Hematopoietic multipotent progenitor cell treated with erythropoietin and hydrocortisone succinate and interleukin-3 and kit ligand, for 4 days (in vitro differentiated cells): ENCODE data around the gene PPP4C.
A peak's percentile ranks its signal among the peaks of the same experiment; 100 is the strongest.

Experiments used
- DNase-seq: peaks from one replicate; pipeline ENCODE4 v3.0.0-alpha.2; 2015

Gene PPP4C

DNA sequence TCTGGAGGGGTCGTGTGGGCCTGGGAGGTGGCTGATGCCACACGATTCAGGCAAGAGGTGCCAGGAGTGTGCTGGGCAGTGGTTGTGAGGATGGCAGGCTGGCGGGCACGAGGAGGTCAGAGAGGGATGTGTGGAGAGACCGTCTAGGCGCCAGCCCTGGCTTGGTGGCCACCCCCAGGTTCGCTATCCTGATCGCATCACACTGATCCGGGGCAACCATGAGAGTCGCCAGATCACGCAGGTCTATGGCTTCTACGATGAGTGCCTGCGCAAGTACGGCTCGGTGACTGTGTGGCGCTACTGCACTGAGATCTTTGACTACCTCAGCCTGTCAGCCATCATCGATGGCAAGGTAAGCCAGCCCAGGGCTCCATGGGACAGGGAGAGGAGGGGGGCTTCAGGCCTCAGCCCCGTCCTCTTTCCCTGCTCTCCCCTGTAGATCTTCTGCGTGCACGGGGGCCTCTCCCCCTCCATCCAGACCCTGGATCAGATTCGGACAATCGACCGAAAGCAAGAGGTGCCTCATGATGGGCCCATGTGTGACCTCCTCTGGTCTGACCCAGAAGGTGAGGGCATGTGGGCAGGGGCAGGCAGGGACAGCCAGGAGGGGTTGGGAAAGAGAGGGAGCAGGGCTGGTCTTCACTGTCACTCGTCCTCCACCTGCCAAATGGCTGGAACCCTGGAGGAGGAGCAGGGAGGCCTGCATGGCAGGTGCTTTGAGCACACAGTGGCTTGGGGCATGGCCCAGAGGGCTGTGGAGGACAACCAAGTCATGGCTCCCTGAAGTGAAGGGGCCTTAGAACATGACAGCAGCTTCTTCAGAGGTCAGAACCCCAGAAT lies 7.6 kb downstream of the PPP4C start:
- no peak for DNase-seq

DNA sequence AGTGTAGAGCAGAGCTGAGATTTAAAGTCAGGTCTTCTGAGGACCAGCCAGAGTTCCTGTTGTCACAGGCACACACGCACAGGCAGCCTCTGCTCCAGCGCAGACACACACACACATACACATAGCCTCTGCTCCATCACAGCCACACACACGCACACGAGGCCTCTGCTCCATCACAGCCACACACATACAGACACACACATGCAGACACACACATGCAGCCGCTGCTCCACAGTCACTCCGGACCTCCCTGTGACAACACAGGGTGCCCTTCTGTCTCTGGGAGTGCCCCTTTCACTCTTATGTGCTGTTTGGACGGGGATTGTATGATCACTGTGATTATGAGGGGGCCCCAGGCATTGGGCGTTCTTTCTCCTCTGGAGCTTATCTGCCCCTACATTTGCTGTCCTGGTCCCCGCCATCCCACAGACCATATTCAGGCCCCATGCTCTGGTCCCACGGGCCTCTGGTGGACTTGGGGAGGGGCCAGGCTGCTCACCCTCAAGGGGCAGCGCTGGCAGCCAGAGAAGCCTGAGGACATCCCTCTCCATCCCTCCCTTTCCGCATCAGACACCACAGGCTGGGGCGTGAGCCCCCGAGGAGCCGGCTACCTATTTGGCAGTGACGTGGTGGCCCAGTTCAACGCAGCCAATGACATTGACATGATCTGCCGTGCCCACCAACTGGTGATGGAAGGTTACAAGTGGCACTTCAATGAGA lies 8.5 kb downstream of the PPP4C start:
- no peak for DNase-seq

DNA sequence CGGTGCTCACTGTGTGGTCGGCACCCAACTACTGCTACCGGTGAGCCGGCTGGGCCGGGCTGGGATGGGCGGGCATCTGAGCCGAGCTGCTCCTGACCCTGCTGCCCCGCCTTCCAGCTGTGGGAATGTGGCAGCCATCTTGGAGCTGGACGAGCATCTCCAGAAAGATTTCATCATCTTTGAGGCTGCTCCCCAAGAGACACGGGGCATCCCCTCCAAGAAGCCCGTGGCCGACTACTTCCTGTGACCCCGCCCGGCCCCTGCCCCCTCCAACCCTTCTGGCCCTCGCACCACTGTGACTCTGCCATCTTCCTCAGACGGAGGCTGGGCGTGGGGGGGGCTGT lies 9.0 kb downstream of the PPP4C start:
- no peak for DNase-seq

DNA sequence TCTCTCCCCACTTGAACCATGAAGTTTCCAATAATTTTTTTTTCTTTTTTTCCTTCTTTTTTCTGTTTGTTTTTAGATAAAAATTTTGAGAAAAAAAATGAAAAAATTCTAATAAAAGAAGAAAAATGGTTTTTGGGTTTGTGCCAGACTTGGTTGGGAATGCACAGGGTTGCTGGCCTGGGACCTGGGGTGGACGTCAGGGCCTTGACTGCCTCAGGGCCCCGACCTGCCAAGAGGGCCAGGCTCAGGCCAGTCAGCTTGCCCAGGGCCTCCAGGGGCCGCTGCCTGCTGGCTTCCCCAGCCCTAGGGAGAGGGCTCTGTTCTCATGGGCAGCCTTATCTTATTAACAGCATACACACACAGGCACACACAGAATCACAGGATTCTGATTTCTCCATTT lies 9.5 kb downstream of the PPP4C start:
- no peak for DNase-seq

DNA sequence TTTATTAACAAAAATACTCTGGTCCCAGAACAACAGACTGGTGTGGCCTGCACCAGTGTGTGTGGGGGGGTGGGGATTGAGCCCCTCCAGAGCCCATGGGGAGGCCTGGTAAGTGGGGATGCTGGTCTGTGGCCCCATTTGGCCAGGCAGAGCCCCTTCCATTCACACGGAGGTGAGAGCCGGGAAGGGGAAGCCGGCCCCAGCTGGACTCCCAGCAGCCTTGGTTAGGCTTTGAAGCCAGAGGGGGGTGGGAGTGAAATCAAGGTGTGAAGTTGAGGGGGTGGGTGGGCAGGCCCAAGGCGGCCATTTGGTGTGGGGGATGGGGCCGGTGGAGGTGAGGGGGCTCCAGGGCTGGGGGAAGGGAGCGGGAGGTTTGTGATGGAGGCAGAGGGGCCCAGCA lies 10.0 kb downstream of the PPP4C start:
- no peak for DNase-seq

DNA sequence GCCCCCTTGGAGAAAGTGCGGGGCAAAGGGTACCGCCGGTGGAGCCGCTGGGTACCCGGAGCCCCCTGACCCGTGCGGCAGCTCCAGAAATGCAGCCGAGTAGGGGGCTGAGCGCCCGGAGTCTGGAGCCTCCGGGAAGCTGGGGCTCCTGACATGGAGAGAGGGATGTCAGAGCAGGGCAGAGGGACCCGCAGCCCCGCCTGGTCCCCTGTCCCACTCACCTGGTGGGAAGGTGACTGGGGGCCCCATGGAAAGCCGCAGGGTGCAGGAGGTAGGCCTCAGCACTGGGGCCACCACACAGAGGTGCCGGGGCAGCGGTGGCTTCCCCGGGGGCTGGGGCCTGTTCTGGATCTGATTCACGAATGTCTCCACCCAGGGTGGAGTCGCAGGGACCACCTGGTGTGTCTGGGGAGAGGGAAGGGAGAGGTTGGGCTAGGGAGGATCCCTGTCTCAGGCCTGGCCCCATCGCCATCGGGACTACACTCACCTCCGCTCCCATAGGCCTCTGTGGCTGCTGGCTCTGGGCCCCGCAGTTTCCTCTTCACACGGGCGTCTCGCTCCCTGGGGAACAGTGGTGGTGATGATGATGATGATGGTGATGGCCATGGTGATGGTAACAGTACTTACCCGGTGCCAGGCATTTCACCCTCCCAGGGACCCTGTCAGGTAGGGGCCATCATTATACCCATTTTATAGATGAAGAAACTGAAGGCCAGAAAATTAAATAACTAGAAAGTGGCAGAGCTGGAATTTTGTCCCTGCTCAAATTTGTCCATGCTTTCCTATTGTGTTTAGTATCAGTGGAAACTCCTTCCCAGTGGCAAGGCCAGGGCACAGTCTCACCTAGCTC lies 10.7 kb downstream of the PPP4C start:
- DNase-seq: no peak

DNA sequence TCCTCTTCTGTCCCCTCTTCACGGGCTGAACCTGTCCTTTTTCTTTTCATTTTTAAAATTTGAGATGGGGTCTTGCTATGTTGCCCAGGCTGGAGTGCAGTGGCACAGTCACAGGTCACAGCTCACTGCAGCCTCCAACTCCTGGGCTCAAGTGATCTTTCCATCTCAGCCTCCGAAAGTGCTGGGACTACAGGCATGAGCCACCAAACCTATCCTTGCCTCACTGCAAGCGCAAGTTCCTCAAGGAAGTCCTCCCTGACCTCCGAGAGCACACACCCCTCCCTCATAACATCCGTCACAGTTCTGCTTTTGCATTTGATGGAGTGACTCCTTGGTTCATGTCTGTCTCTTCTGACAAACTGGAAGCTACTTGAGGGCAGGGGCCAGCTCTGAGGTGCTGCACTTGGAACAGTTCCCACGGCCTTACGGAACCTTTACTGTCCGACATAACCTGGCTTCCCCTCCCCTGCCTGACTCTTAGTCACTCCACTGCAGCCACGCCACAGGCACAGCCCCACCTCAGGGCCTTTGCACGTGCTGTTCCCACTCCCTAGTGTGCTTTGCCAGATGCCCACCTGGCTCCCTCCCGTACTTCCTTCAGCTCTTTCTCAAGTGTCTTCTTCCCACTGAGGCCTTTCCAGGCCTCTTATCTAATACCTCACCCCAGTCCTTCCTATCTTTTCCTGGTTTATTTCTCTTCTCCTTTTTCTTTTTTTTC lies 11.5 kb downstream of the PPP4C start:
- DNase-seq: peak; percentile 55

DNA sequence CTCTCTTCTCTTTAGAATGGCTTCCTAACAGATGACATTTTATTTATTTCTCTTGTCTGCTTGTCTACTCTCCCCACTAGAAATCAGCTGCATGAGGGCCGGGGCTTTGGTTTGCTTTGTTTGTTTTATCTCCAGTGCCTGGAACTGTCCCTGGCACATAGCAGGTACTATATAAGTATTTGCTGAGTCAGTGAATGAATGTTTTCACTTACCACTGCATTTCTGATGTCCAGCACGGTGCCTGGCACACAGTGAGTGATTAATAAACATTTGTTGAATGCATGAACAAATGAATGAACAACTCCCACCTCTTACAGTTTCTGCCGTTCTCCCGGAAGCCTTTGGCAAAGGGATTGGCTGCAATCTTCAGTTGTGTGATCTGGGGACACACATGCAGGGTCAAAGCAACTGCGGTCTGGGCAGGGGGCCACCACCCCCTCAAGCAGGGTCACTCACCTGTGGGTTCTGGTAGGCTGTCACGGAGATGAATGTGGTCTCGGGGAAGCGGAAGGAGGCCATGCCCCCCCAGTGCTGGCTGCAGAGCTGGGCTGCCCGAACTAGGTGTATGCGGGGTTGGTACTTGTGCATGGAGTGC lies 12.5 kb downstream of the PPP4C start:
- DNase-seq: no peak

DNA sequence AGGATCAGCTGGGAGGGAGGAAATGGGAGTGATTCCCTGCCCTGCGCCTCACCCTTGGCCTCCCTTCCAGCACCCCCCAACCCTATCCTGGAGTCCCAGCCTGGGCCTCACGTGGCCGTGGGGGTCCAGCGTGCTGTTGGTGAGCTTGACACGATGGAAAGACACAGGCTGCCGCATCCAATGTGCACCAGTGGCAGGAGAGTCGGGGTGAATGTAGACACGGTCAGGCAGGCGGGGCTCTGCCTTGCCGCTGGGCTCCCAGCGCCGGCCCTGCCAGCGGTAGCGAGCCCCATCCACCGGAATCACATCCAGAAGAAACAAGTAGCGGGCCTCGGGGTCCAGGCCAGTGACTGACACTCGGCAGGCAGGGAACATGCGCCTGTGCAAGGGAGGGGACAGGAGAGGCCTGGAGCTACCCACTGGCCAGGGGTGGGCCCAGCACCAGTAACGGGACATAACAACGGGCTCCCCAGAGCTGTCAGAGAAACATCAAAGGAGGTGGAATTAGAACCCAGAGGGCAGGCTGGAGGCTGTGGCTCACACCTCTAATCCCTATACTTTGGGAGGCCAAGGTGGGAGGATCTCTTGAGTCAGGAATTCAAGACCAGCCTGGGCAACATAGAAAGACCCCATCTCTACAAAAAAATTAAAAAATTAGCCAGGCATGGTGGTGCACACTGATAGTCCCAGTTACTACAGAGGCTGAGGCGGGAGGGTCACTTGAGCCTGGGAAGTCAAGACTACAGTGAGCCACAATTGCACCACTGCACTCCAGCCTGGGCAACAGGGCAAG lies 13.2 kb downstream of the PPP4C start:
- no peak for DNase-seq

DNA sequence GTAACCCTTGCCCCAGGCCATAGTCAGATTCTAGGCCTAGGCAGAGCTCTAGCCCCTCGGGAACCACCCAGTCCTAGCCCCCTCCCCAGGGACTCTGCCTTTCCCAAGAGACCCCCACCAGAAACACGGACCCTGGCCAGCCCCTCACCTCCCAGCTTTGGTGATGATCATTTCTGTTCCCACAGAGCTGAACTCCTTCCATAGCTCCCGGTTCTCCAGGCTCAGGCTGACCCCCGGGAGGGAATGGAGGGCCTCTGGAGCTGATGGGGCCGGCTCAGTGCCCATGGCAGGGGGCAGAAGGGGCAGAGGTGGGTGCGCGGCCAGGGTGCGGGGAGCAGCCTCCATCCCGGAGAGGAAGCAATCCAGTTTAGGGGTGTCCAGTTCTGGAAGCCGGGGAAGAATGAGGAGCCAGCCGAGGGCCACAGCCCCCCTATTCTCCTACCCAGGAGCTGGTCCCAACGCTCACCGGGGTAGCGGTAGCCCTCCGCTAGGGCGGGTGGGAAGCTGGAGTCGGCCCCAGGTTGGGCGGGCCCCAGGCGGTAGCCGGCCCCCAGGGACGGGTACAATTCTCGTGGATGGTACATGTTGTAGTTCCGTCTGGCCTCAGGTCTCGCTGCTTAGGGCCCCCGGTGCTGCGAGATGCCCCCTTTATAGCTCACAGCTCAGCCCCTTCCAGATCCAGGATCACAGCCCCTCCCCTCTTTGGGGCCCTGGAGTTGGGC lies 15.0 kb downstream of the PPP4C start:
- DNase-seq: no peak

DNA sequence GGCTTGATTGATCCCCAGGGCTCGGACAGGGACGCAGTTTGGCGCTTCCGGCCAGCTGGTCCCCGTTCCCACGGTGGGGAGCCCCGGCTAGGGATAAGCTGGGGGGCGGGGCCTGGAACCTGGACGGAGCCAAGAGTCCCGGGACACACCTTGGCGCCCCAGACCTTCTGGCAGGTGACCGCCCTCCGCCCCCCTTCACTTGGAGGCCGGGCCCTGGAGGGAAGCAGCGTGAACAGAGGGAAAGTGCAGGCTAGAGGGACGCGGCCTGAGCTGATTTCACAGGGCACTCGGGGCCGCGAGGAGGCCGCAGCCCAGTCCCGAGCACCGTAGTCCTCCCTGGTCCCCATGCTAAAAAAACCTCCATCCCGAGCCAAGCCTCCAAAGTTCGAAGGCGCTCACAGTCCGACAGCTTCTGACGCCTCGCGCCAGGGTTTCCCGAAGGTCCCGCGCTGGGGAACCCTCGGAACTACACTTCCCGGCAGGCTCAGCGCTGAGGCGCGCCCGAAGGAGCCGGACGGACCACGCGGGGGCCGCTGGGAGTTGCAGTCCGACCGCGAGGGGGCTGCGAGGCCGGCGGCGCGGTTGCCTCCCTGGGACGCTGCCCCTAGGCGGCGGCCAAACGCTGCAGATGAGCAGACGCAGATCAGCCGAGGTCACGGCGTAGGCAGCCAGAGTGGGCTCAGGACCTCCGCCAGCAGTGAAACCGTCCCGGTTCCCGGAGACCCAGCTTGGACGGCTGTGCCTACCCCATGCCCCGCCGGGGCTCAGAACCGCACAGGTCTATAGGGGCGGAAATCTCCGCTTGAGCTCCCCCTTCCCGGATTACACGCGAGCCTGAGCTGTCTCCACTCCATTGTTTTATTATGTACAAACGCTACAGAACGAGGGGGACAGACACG lies 15.9 kb downstream of the PPP4C start, which contains the start of gene TBX6:
TBX6 (minus strand) TSS at position 451 of the 899 bp plus-strand sequence. CDS start 731 bp downstream, outside the sequence.
- peak; percentile 98 for DNase-seq

DNA sequence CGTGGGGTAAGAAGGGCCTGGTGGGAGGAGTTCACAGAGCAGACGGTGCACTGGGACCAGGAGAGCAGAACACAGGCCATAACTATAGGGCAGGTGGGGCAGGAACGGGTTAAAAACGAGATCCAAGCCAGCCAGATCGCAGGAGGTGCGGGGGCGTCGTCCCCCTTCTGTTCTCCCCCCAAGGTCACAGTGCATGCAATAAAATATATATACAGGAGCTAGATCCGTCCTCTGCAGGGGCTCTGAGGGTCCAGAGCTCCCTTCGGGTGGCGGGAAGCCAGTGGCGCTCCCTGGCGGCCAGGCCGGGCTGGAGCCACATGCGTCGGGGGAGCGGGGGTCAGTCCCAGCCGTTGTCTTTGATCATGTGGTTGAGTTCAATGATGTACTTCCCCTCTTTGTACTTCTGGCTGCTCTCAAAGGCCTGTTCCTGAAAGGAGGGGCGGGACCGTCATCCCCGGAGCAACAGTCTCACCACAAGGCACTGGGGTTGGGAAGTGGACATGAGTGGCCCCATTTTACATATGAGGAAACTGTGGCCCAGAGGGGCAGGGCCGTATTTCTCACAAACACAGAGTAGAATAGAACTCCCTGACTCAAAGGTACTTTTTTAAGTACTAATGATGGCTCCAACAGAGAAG lies 16.7 kb downstream of the PPP4C start:
- peak; percentile 97 for DNase-seq

DNA sequence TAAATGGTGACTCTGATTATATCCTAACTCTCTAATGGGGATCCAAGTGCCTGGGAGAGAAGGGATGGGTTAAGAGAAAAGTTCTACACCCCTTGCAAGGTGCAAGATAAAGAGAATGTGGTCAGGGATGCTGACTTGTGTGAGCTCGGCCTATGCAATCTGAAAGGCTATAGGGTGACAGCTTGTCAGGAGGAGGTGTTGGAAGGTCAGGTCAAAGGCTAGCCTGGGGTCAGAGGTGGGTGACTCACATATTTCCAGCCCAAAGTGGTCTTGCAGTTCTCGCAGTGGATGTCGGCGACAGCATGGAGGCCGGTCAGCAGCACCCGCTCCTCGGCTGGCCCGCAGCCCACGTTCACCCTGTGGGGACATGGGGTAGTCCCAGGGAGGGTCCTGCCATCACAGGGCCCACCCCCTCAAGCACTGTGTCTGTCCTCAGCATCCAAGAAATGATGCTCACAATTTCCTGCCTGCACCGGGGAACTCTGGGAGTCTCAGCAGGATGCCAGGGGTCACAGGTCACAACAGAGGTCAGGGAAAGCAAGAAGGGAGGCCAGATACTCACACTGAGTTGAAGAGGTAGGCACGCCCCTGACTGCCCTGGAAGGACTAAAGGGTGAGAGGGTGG lies 18.9 kb downstream of the PPP4C start:
- peak; percentile 39 for DNase-seq

DNA sequence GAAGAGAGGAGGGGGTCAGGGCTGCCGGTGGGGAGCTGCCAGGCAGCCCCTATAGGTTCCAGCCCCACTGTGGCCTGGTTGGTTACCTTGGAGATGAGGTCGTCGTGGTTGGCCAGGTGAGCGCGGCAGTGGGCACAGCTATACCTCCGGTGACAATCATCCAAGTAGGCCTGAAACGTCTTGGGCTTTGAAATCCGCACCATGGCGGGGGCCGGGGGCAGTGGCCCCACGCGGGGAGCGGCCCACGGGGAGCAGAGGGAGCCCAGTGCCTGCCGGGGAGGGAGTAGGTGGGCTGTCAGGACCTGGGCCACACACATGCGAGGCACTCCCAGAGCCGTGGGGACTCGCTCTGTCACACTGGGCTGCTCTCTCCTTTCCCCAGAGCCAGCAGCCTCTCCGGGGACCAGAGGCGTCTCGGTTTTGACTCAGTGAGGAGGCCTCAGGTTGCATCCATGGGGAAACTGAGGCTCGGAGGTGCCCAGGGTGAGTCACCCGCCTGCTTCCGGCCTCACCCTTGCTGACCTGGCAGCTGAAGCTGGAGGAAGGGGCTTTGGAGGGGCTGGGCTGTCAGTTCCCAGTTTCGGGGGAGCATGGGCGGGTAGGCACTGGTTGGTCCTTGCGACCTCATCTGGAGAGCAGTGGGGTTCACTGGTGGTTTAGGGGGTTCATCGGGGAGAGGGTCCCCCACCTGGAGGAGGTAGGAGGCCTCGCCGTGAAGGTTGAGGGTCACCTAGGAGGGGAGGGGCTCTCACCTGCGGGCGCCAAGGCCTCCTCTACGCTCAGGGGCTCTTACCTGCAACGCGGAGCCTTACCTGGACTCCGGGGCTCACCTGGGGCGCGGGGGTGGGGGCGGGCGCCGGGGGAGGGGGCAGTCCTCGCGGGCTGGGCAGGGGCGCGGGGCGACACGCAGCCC lies 19.6 kb downstream of the PPP4C start:
- peak; percentile 30 for DNase-seq

DNA sequence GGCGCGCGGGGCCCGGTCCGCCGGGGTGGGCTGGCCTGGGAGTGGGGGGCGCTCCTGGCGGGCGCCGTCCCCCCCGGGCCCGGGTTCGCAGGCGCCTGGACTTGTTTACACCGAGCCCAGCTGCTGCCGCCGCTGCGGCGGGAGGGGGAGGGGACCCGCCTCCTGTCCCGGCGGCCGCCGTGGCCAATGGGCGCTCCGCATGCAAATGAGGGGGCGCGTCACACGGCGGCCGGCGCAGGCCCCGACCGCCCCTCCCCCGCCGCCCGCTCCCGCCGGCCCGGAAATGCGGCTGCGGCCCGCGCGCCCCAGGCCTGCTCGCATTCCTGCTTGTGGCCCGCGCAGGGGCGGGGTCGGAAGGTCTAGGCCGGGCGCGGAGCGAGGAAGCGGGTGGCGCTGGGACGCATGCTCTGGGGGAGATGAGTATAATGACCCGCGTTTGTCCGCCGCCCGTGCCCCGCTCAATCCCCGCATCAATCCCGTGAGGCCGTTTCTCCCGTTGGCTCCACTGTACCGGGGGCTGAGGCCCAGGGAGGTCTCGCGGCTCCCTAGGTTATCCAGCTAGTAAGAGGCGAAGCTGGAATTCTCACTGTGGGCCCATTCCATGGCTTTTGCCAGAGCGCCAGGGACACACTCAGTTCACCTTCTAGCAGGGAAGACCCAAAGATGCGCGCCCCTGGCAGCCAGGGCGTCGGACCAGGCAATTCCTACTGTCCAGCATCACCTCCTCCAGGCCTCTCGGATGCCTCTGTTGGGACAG lies 20.5 kb downstream of the PPP4C start, which contains the start of gene YPEL3:
YPEL3 (minus strand) TSS at position 109 of the 757 bp plus-strand sequence. CDS start 731 bp downstream, outside the sequence.
- DNase-seq: peak; percentile 95

DNA sequence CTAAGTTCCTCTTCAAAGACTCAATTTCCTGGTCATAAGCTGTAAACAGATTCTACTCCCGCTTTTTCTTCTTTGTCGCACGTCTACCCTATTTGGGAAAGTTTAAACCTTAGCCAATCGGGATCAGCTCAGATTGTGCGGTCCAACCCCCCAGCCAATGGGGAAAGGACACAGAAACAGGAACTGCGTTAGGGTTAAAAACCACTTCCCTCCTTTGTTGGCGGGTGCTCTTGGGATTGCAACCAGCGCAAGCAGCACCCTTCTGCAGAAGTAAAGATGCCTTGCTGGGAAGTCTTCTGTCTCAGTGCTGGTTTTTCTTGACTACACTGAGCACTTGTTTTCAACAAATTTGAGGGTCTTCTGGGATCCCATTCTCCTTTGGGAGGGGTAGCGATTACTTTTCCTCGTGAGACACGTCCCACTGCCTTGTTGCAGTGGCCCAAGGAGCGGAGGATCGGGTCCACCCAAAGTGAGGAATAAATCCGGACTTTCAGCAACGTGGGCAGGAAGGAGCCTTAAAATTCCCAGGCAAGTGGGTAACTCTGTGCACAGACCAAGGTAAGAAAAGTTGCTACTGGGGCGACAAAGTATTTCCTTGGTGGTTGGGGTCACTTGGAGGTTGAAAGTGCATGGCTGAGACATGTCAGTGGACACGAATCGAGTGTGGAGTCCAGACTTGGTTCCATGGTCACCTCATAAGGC lies 21.2 kb downstream of the PPP4C start:
- peak; percentile 69 for DNase-seq
